AG09309 (cell line): ENCODE data around the gene ZCCHC7.

Source experiments
- DNase-seq: peaks from one replicate; pipeline ENCODE4 v3.0.0-alpha.2; 2010; ENCODE audit warnings: low read depth
- H3K4me3 ChIP-seq: 2 replicates; pipeline ENCODE4 v1.5.1; 2011; ENCODE audit warnings: mild to moderate bottlenecking, low read depth, low read length, moderate library complexity; ENCODE audit not compliant: control insufficient read depth
- TF ChIP-seq, protein P1 (sequence below): IDR thresholded peaks from 2 replicates; pipeline ENCODE4 v1.5.1; 2011; ENCODE audit warnings: mild to moderate bottlenecking, low read depth, low read length, inconsistent platforms; ENCODE audit not compliant: insufficient read depth, control insufficient read depth; ENCODE audit errors: missing control alignments

Gene ZCCHC7

GRCh38 chr9:37210737-37211523, 90.6 kb downstream of the ZCCHC7 start:
- TF ChIP-seq, protein P1, sequence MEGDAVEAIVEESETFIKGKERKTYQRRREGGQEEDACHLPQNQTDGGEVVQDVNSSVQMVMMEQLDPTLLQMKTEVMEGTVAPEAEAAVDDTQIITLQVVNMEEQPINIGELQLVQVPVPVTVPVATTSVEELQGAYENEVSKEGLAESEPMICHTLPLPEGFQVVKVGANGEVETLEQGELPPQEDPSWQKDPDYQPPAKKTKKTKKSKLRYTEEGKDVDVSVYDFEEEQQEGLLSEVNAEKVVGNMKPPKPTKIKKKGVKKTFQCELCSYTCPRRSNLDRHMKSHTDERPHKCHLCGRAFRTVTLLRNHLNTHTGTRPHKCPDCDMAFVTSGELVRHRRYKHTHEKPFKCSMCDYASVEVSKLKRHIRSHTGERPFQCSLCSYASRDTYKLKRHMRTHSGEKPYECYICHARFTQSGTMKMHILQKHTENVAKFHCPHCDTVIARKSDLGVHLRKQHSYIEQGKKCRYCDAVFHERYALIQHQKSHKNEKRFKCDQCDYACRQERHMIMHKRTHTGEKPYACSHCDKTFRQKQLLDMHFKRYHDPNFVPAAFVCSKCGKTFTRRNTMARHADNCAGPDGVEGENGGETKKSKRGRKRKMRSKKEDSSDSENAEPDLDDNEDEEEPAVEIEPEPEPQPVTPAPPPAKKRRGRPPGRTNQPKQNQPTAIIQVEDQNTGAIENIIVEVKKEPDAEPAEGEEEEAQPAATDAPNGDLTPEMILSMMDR, result no peak
- no peak for DNase-seq
- no peak overlapping the region for H3K4me3 ChIP-seq

- no peak for DNase-seq
- H3K4me3 ChIP-seq, result no peak overlapping the region
- TF ChIP-seq, protein P1, result no peak
These were observed 92.1 kb downstream of the ZCCHC7 start for GRCh38 chr9:37212435-37212834.

DNA sequence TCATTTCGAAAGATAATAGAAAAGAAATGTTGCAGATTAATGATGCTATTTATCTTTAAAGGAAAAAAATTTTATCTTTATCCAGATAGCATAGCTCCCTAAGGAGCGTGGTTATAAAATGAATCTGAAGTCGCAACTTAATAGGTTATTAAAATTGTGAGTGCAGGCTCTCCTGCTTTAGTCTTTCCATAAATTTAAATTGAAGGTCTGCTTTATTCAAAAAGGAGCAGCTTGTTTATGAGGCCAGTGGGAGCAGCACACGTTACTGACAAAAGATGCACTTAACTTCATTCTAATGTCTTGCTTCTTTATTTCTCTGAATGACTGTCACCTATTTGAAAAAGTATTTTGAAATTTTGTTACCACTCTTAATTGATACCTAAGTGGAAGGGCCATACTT, 95.0 kb downstream of the ZCCHC7 start:
- no peak for DNase-seq
- H3K4me3 ChIP-seq, result no peak overlapping the region

GRCh38 chr9:37215830-37216229, 95.5 kb downstream of the ZCCHC7 start:
- peak; percentile 16 for DNase-seq
- no peak overlapping the region for H3K4me3 ChIP-seq
- TF ChIP-seq, protein P1, result no peak

More for the DNA sequence above, 95.0 kb downstream of the ZCCHC7 start:
- TF ChIP-seq, protein P1, result no peak

- H3K4me3 ChIP-seq, result no peak overlapping the region
- TF ChIP-seq, protein P1, result no peak
- no peak for DNase-seq
These were observed 96.8 kb downstream of the ZCCHC7 start for GRCh38 chr9:37217161-37217560.

DNA sequence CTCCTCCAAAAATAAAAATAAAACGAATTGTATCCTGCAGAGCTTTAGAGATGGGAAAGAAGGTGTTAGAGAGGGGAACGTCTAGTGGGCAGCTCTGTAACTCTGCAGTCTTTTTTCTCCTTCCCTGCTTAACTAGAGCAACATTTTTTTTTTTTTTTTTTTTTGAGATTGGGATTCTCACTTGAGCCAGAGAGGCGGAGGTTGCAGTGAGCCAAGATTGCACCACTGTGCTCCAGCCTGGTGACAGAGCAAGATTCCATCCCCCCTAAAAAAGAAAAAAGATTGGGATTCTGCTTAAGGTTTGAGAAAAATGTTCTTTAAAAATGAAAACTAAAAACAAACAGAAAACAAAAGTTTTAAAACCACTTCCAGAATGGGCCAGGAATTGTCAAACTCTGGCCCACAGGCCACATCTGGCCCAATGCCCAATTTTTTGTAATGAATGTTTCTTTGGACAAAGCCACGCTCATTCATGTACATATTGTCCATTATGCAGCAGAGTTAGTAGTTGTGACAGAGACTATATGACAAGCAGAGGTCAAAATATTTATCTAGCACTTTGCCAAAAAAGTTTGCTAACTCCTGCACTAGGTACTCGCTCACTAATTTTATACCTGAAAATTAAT, 98.5 kb downstream of the ZCCHC7 start:
- DNase-seq, result no peak
- TF ChIP-seq, protein P1, result no peak
- H3K4me3 ChIP-seq, result no peak overlapping the region
